Stimulated activated CD4-positive, alpha-beta T cell treated with anti-CD3 and anti-CD28 coated beads, Interleukin-15, amount 100 ng/mL, for 24 hours (primary cell): ENCODE results near the gene CABP1.

ENCODE experiments used
- DNase-seq: peaks from one replicate; pipeline ENCODE4 v3.0.0-alpha.2; 2020

CABP1 gene

DNA sequence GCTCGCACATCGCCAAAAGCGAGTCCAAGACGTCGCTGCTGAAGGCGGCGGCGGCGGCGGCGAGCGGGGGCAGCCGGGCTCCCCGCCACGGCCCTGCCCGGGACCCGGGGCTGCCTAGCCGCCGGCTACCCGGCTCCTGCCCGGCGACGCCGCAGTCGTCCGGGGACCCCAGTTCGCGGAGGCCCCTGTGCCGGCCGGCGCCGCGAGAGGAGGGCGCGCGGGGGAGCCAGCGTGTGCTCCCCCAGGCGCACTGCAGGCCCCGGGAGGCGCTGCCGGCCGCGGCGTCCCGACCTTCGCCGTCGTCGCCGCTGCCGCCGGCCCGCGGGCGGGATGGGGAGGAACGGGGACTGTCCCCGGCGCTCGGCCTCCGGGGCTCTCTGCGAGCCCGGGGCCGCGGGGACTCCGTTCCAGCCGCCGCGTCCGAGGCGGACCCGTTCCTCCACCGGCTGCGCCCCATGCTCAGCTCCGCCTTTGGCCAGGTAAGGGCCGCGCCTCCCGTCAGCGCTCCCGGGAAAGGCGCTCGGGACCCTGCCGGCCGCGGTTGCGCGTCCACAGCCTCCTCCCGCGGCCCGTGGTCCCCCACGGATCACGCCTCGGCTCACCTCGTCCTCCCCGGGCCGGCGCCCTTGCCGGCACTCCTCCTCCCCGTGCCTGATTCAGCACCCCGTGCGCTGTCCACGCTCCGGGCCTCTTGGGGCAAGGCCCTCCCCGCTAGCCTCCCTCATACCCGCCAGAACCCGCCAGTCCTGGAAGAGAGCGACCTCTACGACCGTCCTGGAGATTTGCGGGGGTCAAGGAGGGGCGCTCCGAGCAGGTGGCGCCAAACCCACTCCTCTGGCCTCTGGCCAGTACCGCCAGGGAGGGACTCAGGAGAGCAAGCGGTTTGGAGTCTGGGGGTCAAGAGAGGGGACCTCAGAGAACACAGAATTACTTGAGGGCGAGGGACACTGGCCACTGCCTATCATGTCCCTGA is 721 bp downstream of the CABP1 start:
- peak; percentile 64 for DNase-seq

- no peak for DNase-seq
Observed at GRCh38 chr12:120642121-120642520, 1.7 kb downstream of the CABP1 start.

GRCh38 chr12:120642826-120643225 is 2.4 kb downstream of the CABP1 start:
- DNase-seq, result no peak

GRCh38 chr12:120643574-120643973 is 3.1 kb downstream of the CABP1 start:
- DNase-seq, result no peak

- no peak for DNase-seq
Observed at GRCh38 chr12:120646044-120646443, 5.6 kb downstream of the CABP1 start.

DNA sequence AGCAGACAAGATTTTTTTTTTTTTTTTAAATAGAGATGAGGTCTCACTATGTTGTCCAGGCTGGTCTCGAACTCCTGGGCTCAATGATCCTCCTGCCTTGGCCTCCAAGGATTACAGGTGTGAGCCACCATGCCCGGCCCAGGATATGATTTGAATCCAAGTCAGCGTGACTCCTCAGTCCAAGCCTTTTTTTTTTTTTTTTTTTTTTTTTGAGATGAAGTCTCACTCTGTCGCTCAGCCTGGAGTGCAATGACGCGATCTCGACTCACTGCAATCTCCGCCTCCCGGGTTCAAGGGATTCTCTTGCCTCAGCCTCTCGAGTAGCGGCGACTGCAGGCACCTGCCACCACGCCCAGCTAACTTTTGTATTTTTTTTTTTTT is 6.9 kb downstream of the CABP1 start:
- no peak for DNase-seq

GRCh38 chr12:120649442-120650232 is 9.2 kb downstream of the CABP1 start:
- no peak for DNase-seq

DNA sequence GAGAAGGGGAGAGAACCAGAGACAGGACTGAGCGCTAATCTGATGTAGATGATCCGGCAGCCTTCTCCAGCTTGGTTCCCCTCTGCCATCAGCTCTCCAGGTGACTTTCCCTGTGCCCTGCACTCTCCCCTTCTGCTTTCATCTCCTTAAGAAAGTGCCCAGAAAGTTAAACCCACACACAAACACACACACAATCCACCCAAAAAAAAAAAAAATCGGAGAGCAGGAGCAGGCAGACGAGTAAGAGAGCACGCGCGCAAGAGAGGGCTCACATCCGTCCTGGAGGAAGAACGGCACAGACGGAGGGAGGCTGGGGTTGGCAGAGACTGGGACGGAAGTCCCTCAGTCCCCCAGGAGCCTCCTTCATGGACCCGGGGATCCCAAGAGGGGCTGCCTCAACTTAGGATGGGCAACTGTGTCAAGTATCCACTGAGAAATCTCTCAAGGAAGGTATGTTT is 9.8 kb downstream of the CABP1 start:
- no peak for DNase-seq

DNA sequence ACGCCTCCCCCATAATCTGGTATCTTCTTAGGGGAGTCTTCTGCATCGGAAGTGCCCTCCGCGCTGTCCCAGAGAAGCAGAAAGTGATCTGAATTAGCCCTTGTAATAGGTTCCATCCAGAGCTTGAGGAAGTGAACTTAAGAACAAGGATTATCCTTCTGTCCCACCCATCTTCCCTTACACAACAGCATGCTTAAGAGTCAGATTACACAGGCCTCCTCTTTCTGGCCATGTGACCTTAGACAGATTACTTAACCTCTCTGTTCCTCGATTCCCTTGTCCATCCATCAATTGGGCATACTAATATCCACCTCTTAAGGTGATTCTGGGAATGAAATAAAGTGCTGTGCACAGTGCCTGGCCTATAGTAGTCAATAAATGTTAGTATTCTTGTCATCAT is 11.4 kb downstream of the CABP1 start:
- DNase-seq, result no peak

DNA sequence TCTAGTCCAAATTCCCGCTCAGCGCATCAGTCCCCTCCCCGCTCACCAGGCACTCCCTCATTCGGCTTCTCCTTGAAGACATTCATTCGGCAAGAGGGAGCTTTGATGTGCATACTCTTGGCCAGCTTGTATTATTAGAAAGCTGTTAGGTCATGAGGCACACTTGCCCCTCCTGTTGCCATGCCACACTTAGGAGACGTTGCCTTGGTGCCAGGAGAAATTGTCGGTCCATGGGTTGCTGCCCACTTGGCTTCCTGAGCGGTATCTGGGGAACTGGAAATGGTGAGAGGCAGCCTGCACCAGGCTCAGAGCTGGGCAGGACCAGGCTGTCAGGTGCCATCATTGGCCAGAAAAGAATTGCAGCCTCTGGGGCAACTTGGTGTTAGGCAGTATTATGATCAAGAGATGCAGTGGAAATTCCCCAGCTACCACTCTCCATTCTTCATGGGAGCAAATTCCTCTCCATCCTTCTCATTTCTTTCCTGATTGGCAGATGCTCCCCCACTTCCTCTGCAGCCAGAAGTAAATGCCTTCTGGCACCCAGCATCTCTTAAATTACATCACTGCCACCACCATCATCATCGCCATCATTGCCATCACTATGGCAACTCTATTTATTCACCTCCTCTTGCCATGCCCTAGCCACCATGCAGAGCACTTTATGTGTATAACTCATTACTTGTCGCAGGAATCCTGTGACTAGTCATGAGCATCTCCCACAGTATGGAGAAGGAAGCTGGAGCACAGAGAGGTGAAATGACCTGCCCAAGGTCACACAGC is 12.4 kb downstream of the CABP1 start:
- DNase-seq, result no peak

DNA sequence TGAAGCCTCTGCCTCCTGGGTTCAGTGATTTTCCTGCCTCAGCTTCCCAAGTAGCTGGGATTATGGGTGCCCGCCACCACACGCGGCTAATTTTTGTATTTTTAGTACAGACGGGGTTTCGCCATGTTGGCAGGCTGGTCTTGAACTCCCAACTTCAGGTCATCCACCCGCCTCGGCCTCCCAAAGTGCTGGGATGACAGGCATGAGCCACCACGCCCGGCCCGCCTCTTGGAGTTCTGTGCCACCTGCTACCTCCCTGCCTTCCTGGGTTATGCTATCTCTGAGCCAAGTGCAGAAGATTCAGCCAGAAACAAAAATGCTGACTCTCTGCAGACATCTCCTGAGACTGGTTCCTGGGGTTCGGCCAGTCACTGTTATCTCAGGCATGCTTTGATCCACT is 13.2 kb downstream of the CABP1 start:
- DNase-seq, result no peak

- no peak for DNase-seq
Observed at GRCh38 chr12:120654656-120655055, 14.2 kb downstream of the CABP1 start.

- DNase-seq, result no peak
Observed at GRCh38 chr12:120656008-120656407, 15.6 kb downstream of the CABP1 start.

- no peak for DNase-seq
Observed at GRCh38 chr12:120658286-120659150, 18.1 kb downstream of the CABP1 start.

DNA sequence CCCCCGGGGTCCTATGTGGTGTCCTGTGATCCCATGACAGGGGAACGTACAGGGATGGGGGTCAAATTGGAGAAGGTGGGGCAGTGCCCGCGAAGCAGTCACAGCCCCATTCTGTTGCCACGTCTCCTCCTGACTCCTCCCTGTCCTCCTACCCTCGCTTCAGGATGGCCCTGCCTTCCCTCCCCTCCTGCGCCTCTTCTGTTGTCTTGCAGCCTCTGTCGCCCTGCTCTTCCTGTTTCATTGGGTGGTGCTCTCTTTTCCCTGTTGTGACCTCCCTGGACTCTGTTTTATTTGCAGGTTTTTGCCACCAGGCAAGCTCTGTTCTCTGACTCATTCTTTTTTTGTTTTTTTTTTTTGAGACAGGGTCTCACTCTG is 18.7 kb downstream of the CABP1 start:
- no peak for DNase-seq

DNA sequence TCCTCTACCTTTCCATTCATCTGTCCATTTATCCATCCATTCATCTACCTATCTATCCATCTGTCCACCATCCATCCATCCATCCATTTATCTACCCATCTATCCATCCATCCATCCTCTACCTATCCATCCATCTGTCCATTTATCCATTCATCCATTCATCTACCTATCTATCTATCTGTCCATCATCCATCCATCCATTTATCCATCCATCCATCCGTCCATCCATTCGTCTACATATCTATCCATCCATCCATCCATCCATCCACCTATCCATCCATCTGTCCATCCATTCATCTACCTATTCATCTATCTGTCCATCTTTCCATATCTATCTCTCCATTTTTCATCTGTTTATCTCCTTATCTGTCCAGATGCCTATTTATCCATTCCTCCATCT is 21.0 kb downstream of the CABP1 start:
- DNase-seq, result no peak

GRCh38 chr12:120662879-120663278 is 22.5 kb downstream of the CABP1 start:
- no peak for DNase-seq

GRCh38 chr12:120663741-120664140 is 23.3 kb downstream of the CABP1 start:
- no peak for DNase-seq

- no peak for DNase-seq
Observed at GRCh38 chr12:120666571-120667390, 26.4 kb downstream of the CABP1 start.

GRCh38 chr12:120668091-120668867 is 27.9 kb downstream of the CABP1 start:
- DNase-seq, result no peak
